HepG2 (cell line): Measurements from ENCODE around the gene GRK3.

Experiments
- ATF3 ChIP-seq: sonication (generic); formaldehyde crosslinking; IDR thresholded peaks from 2 replicates; pipeline ENCODE4 v1.4.0; 2020; ENCODE audit warnings: missing genetic modification reagents
- CTCF ChIP-seq: sonication (generic); formaldehyde crosslinking; IDR thresholded peaks from 2 replicates; pipeline ENCODE4 v1.5.0; 2020; ENCODE audit warnings: mild to moderate bottlenecking, missing genetic modification reagents, moderate library complexity
- ELF4 ChIP-seq: sonication (generic); formaldehyde crosslinking; IDR thresholded peaks from 2 replicates; pipeline ENCODE4 v1.5.0; 2020; ENCODE audit warnings: missing genetic modification reagents, mild to moderate bottlenecking, moderate library complexity, borderline replicate concordance
- FOSL1 ChIP-seq: sonication (generic); formaldehyde crosslinking; IDR thresholded peaks from 2 replicates; pipeline ENCODE4 v1.9.0; 2021; ENCODE audit warnings: missing genetic modification reagents, borderline replicate concordance
- KLF13 ChIP-seq: sonication (generic); formaldehyde crosslinking; IDR thresholded peaks from 2 replicates; pipeline ENCODE4 v1.4.0; 2020; ENCODE audit warnings: mild to moderate bottlenecking, missing genetic modification reagents
- PRDM4 ChIP-seq: sonication (generic); formaldehyde crosslinking; IDR thresholded peaks from 2 replicates; pipeline ENCODE4 v1.9.0; 2021; ENCODE audit warnings: missing genetic modification reagents, borderline replicate concordance
- SMC3 ChIP-seq: IDR thresholded peaks from 2 replicates; pipeline ENCODE4 v1.6.1; 2011; ENCODE audit warnings: low read length, improper control_type of control experiment

- no peak for TF ChIP-seq KLF13
- TF ChIP-seq FOSL1 (CRISPR knock-in tag), result no peak
- TF ChIP-seq CTCF (CRISPR knock-in tag), result no peak
- no peak for TF ChIP-seq SMC3
- no peak for TF ChIP-seq PRDM4 (CRISPR knock-in tag)
- no peak for TF ChIP-seq ELF4 (CRISPR knock-in tag)
- no peak for TF ChIP-seq ATF3 (CRISPR knock-in tag)
These were observed 57.5 kb downstream of the GRK3 start for GRCh38 chr22:25621986-25622385.
